ENCODE measurements around the gene RNF17.
"Not testable (repeated sequence)": the region's sequence is repeated elsewhere in the genome, so short reads cannot be mapped to it uniquely, and the experiment has no call there.

The RNF17 gene

DNA sequence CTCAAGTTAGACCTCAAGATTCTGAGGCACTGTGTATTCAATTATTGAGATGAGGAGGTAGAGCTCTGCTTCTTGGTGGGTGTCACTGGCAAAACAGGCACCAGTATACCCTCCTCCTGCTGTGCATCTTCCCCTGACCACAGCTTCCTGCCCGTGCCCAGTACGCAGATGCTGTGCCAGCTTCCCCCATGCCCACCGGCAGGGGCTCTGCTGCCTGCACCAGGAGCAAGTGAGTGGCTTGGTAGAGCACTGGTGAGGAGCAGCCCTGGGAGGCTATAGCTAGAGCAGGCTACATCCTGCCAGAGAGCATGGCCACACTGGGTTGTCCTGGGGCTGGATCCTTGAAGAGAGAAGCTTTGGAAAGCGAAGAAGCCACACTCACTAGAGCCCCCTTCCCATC lies 21.0 kb upstream of the RNF17 start:
- DNase-seq (ENCODE audit: low spot score), result no peak

DNA sequence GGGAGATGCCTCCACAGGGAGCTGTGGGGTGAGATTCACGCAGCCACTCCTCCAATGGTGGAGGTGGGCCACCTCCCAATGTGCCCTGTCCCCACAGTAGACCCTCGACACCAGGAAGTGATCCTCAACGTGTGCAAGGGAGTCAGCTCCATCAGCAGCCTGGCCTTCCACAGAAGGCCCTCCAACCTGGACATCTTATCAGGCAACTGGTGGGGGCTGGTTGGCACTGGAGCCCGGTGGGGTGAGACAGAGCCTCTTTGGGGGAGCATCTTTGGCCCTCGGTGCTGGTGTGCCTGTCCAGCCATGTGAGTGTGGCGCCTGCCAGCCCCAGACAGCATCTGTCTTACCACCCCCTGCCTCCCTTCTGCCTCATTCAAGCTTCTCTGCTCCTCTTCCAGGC lies 19.7 kb upstream of the RNF17 start:
- DNase-seq (ENCODE audit: low spot score), result no peak

GRCh38 chr13:24745516-24745860 lies 18.5 kb upstream of the RNF17 start:
- no peak for DNase-seq (ENCODE audit: low spot score)

DNA sequence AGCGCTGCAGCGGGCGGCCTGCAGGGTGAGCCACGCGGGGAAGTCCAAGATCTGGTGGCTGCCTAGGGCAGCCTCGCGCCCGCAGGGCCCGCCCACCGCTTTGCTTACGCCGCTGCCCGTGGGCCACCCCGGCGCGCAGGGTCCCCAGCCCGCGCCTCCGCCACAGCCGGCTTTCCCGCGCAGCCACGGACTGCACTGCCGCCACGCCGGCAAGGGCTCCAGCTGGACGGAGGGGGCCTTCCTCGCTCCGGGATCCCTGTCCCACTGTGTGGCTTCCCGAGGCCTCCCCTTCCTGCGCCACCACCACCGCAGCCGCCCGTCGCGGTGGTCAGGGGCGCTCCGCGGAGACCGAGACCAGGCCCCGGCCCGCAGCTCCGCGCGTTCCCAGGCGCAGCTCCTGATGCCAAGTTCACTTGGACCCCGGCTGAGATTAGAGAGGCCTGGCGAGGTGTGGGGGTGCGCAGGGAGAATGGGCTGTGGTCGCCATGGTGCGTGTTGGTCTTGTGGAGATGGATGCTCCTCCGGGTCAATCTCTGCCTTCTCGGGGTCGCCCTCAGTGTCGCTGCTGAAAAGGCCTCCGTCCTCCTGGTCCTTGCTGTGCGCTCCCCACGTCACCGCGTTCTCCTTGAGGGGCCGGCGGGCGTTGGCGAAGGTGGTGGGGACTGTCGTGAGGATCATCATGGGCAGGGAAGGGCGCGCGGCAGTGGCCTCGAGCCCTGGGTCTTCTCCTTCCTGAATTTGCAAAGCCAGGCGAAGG lies 17.9 kb upstream of the RNF17 start:
- DNase-seq (ENCODE audit: low spot score), result peak; percentile 20

- DNase-seq (ENCODE audit: low spot score), result peak; percentile 64
Observed at GRCh38 chr13:24746618-24747247, 17.2 kb upstream of the RNF17 start.

- peak; percentile 27 for DNase-seq (ENCODE audit: low spot score)
Observed at GRCh38 chr13:24747248-24748060, 16.5 kb upstream of the RNF17 start.

DNA sequence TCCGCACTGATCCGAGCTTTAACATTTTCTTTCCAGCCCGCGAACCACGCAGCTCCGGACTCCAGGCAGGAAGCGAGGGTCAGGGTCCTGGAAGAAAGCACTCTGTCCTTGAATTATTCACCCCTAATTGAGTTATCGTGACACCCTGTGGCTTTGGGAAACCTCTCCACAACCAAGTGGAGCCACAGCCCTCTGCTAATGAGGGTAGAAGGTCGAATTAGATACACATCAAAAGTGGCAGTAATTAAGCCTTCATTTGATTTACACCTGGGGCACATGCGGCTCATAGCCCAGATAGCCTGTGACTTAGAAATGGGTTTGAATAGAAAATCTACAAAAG lies 15.9 kb upstream of the RNF17 start:
- DNase-seq (ENCODE audit: low spot score), result no peak

- DNase-seq (ENCODE audit: low spot score), result no peak
Observed at GRCh38 chr13:24759197-24759596, 4.8 kb upstream of the RNF17 start.

DNA sequence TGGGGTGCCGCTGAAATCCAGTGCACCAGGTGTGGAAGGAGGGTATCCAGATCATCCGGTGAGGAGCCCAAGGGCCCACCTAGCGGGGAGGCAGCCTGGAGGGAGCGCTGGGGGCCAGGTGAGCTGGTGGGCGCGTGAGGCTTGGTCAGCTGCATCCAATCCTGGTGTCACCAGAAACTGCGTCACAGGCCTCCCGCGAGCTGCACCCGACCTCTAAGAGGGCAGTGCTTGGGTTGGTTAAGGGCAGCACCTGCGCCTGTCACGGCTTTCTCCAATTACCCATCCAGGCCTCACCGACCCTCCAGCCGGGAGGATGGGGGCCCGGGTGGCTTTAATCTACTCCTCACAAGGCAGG lies 284 bp downstream of the RNF17 start:
- no peak for DNase-seq (ENCODE audit: low spot score)

GRCh38 chr13:24777171-24777570 lies 13.2 kb downstream of the RNF17 start:
- no peak for DNase-seq (ENCODE audit: low spot score)

DNA sequence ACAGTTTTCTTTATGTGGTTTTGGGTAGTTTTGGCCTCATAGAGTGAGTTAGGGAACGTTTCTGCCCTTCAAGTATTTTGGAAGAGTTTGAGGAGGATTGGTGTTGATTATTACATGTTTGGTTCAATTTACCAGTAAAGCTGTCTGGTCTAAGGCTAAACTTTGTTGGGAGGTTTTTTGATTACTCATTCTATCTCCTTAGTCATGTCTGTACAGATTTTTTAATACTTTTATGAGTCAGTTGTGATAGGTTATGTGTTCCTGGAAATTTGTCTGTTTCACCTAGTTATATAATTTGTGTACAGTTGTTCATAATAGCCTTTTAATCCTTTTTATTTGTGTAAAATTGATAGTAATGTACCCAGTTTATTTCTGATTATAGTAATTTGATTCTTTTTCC lies 20.4 kb downstream of the RNF17 start:
- no peak for DNase-seq (ENCODE audit: low spot score)

GRCh38 chr13:24788538-24788937 lies 24.6 kb downstream of the RNF17 start:
- no peak for DNase-seq (ENCODE audit: low spot score)

DNA sequence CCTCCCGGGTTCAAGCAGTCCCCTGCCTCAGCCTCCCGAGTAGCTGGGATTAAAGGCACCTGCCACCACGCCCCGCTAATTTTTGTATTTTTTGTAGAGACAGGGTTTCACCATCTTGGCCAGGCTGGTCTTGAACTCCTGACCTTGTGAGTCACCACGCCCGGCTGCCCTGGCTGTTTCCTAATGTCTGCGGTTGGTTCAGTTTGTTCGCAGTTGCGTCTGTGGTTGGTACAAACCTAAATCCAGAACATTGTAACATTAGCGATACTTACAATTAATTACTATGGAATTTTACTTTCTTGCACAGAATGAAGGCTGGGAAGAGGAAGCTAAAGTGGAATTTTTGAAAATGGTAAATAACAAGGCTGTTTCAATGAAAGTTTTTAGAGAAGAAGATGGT lies 38.1 kb downstream of the RNF17 start:
- DNase-seq (ENCODE audit: low spot score), result no peak

DNA sequence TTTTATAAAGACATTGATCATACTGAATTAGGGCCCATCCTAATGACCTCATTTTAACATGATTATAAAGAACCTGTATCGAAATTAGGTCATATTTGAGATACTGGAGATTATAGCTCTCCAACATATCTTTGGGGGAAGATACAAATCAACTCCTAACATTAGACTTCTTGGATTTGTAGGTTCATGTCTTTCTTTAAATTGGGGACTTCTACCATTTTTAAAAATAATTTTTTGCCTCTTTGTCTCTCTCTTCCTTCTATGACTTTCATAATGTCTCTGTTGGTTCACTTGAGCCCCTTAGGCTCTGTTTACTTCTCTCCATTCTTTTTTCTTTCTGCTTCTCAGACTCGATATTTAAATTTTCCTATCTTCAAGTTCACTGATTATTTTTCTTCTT lies 57.2 kb downstream of the RNF17 start:
- DNase-seq (ENCODE audit: low spot score), result no peak

- no peak for DNase-seq (ENCODE audit: low spot score)
Observed at GRCh38 chr13:24822640-24823039, 58.7 kb downstream of the RNF17 start.

- not testable (repeated sequence) for DNase-seq (ENCODE audit: low spot score)
Observed at GRCh38 chr13:24823122-24823710, 59.2 kb downstream of the RNF17 start.

- no peak for DNase-seq (ENCODE audit: low spot score)
Observed at GRCh38 chr13:24827799-24828198, 63.8 kb downstream of the RNF17 start.

- no peak for DNase-seq (ENCODE audit: low spot score)
Observed at GRCh38 chr13:24834902-24835510, 71.0 kb downstream of the RNF17 start.

- DNase-seq (ENCODE audit: low spot score), result not testable (repeated sequence)
Observed at GRCh38 chr13:24837528-24837927, 73.6 kb downstream of the RNF17 start.

- DNase-seq (ENCODE audit: low spot score), result no peak
Observed at GRCh38 chr13:24842549-24843274, 78.7 kb downstream of the RNF17 start.

DNA sequence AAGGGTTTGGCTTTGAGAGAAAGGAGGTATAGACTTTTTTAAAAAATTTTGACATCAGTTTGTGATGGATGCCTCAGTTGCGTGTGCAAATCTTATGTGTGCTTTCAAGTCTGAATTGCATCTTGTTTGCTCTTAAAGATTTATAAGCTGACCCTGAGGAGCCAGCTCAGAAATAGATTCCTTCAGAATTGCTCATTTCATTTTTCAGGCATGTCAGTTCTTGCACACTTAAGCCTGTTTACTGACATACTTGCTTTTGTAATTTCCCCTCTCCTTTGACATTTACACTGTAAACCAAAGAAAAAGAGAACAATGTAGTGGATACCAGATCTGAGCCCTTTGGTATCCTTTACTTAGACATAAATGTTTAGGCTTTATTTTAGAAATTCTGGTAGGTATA lies 87.6 kb downstream of the RNF17 start:
- no peak for DNase-seq (ENCODE audit: low spot score)

GRCh38 chr13:24854311-24854710 lies 90.3 kb downstream of the RNF17 start:
- DNase-seq (ENCODE audit: low spot score), result no peak

Data from iPS-NIHi11 (cell line).